Aorta (tissue), 5 donors: ENCODE results near the gene SPHKAP. TPM values are rescaled to one million over a fixed set of nuclear protein-coding genes. Genes with fewer than 3 reads are reported as not detected.
A peak's percentile ranks its signal among the peaks of the same experiment; 100 is the strongest.
"Not testable (repeated sequence)": the region's sequence is repeated elsewhere in the genome, so short reads cannot be mapped to it uniquely, and the experiment has no call there.

ENCODE experiments used
- ATAC-seq: fragments of 200-7000 bp; cut with Tn5 transposase; one replicate; pipeline ENCODE4 v1.9.1; 2022; ENCODE audit warnings: moderate library complexity; ENCODE audit not compliant: low FRiP score
- DNase-seq, 2 donors: peaks; one replicate each; pipeline ENCODE4 v3.0.0-alpha.2; 2020
- H3K27ac ChIP-seq, 2 donors: one replicate each; pipeline ENCODE4 v1.5.1; 2013; ENCODE audit warnings: low read length in 2 of 2, mild to moderate bottlenecking in 2 of 2, moderate library complexity in 2 of 2, control low read depth in 1 of 2, inconsistent platforms in 1 of 2, low read depth in 1 of 2
- H3K27me3 ChIP-seq, 2 donors: one replicate each; pipeline ENCODE4 v1.6.1; 2013; ENCODE audit warnings: control low read depth in 1 of 2, low read length in 1 of 2, mild to moderate bottlenecking in 1 of 2, moderate library complexity in 1 of 2; ENCODE audit not compliant: insufficient read depth in 2 of 2, control insufficient read depth in 1 of 2
- H3K36me3 ChIP-seq, 2 donors: one replicate each; pipeline ENCODE4 v1.6.1; 2013; ENCODE audit warnings: control low read depth in 1 of 2, low read length in 1 of 2, mild to moderate bottlenecking in 1 of 2; ENCODE audit not compliant: insufficient read depth in 2 of 2, control insufficient read depth in 1 of 2
- H3K4me1 ChIP-seq, 2 donors: one replicate each; pipeline ENCODE4 v1.6.1; 2013; ENCODE audit warnings: low read length in 2 of 2, control low read depth in 1 of 2, mild to moderate bottlenecking in 1 of 2, moderate library complexity in 1 of 2; ENCODE audit not compliant: insufficient read depth in 2 of 2, control insufficient read depth in 1 of 2
- H3K4me3 ChIP-seq, 2 donors: one replicate each; pipeline ENCODE4 v1.5.1; 2013; ENCODE audit warnings: low read length in 2 of 2, control low read depth in 1 of 2, mild to moderate bottlenecking in 1 of 2
- H3K9me3 ChIP-seq: one replicate; pipeline ENCODE4 v1.6.1; 2013; ENCODE audit warnings: mild to moderate bottlenecking, low read length; ENCODE audit not compliant: control insufficient read depth
- WGBS, 2 donors: extraction: QIAGEN DNeasy Blood & Tissue Kit; methylation state at CpG; one replicate each; pipeline ENCODE4 v1.1.7; 2013; 5-methylcytosine and 5-hydroxymethylcytosine counted together
- intact Hi-C, 2 donors: fragments of 100-400 bp; cut with DNase I; formaldehyde crosslinking; loops; one replicate each; pipeline versions ENCODE4 v1.14.2 to v1.15.0; 2022
- polyA plus RNA-seq, 2 donors: library from polyadenylated mRNA; stranded (reverse); fragments of 200-250 nt; gene quantifications; one replicate each; pipeline ENCODE4 v1.2.3, GENCODE V29; 2013
- total RNA-seq, 2 donors: library from RNA; stranded (reverse); fragmentation: NEBNext Ultra II Directional; extraction: Animal tissue kit (Norgen Biotek cat#: 25700); gene quantifications; one replicate each; pipeline ENCODE4 v1.2.1, GENCODE V29; 2021
- donor health status: healthy with polysubstance abuse.
- donor health status: Bipolar disorder and iron deficiency.
- donor health status: DM: no; HTN: no; CAD: no.
- donor health status: DM: no; HTN: no; CAD: no.
- donor health status: DM: yes; HTN: yes; CAD: no.

The SPHKAP gene
- total and polyA plus RNA-seq, 4 donors = 0.18 TPM; not detected in 3

DNA sequence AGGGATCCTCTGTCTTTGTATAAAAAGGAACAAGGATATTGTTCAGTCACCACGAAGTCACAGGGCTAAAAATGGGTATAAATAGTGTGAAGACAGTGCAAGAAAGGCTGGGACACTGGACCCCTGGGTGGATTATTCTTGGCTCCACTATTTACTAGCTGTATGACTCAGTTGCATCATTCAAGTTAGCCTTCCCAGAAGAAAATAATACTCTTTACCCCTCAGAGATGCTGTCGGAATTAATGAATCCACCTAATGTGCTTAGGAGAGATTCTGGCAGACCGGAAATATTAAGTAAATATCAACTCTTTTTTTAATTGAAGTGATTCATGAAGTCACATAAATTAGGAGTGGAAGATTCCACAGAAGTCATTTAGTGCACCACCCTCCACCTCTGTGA lies 98.9 kb downstream of the SPHKAP start:
- Histone ChIP-seq H3K4me3 (no peak overlapping the region), H3K4me1 (no peaks in the 10 kb centered on the region), H3K27me3 (no peaks in the 10 kb centered on the region), H3K9me3 (no peaks in the 10 kb centered on the region), H3K27ac (no peak overlapping the region), H3K36me3 (no peaks in the 10 kb centered on the region)
- ATAC-seq (no peak), DNase-seq (no peak)
- intact Hi-C loops = no loop called here
- WGBS, 2 donors = 73 to 74% methylated on average over 3 of the region's 3 CpGs

GRCh38 chr2:228079194-228079593 lies 102.3 kb downstream of the SPHKAP start:
- no peak for ATAC-seq
- H3K4me3 ChIP-seq = no peak overlapping the region
- H3K27me3 ChIP-seq = no peaks in the 10 kb centered on the region
- no peaks in the 10 kb centered on the region for H3K36me3 ChIP-seq
- 95 to 97% methylated on average over 3 of the region's 3 CpGs for WGBS, 2 donors
- intact Hi-C loops = no loop called here
- H3K9me3 ChIP-seq = no peaks in the 10 kb centered on the region
- no peak for DNase-seq
- H3K4me1 ChIP-seq = no peaks in the 10 kb centered on the region
- H3K27ac ChIP-seq = no peak overlapping the region

DNA sequence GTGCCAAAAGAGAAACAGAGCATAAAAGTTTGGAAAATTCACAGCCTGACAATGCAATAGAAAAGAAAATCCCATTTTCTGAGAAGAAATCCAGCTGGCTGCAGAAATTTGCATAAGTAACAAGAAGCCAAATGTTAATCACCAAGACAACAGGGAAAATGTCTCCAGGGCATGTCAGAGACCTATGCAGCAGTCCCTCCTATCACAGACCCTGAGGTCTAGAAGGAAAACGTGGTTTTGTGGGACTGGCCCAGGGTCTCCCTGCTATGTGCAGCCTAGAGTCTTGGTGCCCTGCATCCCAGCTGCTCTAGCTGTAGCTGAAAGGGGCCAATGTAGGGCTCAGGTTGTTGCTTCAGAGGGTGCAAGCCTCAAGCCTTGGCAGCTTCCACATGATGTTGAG lies 104.8 kb downstream of the SPHKAP start:
- H3K4me1 ChIP-seq, H3K9me3 ChIP-seq, DNase-seq, intact Hi-C loops, H3K36me3 ChIP-seq, H3K4me3 ChIP-seq, ATAC-seq, H3K27me3 ChIP-seq, H3K27ac ChIP-seq: not testable (repeated sequence)
- WGBS, 2 donors = 33 to 62% methylated on average over 1 of the region's 1 CpG

GRCh38 chr2:228072669-228073068 lies 108.8 kb downstream of the SPHKAP start:
- ATAC-seq (no peak), DNase-seq (no peak)
- Histone ChIP-seq H3K36me3 (no peaks in the 10 kb centered on the region), H3K27me3 (no peaks in the 10 kb centered on the region), H3K9me3 (no peaks in the 10 kb centered on the region), H3K27ac (no peak overlapping the region), H3K4me3 (no peak overlapping the region), H3K4me1 (no peaks in the 10 kb centered on the region)
- intact Hi-C loops = no loop called here
- WGBS, 2 donors = 83 to 86% methylated on average over 3 of the region's 3 CpGs

GRCh38 chr2:228067309-228067708 lies 114.2 kb downstream of the SPHKAP start:
- no peaks in the 10 kb centered on the region for H3K36me3 ChIP-seq
- intact Hi-C loops = no loop called here
- no peaks in the 10 kb centered on the region for H3K27me3 ChIP-seq
- DNase-seq (no peak), ATAC-seq (no peak)
- WGBS, 2 donors = 65 to 73% methylated on average over 1 of the region's 1 CpG
- no peak overlapping the region for H3K4me3 ChIP-seq
- no peaks in the 10 kb centered on the region for H3K9me3 ChIP-seq
- no peak overlapping the region for H3K27ac ChIP-seq
- H3K4me1 ChIP-seq = no peaks in the 10 kb centered on the region

GRCh38 chr2:228066126-228066798 lies 115.2 kb downstream of the SPHKAP start:
- Histone ChIP-seq H3K9me3 (no peaks in the 10 kb centered on the region), H3K36me3 (no peaks in the 10 kb centered on the region), H3K27ac (no peak overlapping the region), H3K27me3 (no peaks in the 10 kb centered on the region), H3K4me3 (no peak overlapping the region), H3K4me1 (no peaks in the 10 kb centered on the region)
- WGBS, 2 donors = 47 to 54% methylated on average over 5 of the region's 5 CpGs
- no peak for ATAC-seq
- intact Hi-C loops = no loop called here
- DNase-seq = no peak

DNA sequence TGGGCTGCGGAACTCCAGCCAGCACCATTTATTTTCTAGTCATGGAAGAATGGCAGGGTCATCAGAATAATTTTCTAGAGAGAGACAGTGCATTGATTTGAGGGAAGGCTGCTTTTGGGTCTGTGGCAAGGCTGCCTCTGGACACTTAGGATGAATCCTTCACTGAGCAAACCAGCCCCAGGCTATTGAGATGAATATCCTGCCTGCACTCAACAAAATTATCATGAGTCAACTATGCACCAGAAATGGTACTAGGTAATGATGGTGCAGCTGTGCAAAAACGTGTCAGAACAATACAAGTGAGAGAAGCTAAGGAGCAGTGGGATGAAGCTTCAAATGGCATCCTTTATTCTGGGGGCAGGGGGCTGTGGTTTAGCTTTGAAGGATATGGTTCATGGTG lies 115.8 kb downstream of the SPHKAP start:
- H3K27ac ChIP-seq = no peak overlapping the region
- H3K36me3 ChIP-seq = no peaks in the 10 kb centered on the region
- no peaks in the 10 kb centered on the region for H3K9me3 ChIP-seq
- intact Hi-C loops = no loop called here
- DNase-seq (no peak), ATAC-seq (peak; percentile 11)
- 53 to 54% methylated on average over 2 of the region's 2 CpGs for WGBS, 2 donors
- no peaks in the 10 kb centered on the region for H3K4me1 ChIP-seq
- no peaks in the 10 kb centered on the region for H3K27me3 ChIP-seq
- no peak overlapping the region for H3K4me3 ChIP-seq

DNA sequence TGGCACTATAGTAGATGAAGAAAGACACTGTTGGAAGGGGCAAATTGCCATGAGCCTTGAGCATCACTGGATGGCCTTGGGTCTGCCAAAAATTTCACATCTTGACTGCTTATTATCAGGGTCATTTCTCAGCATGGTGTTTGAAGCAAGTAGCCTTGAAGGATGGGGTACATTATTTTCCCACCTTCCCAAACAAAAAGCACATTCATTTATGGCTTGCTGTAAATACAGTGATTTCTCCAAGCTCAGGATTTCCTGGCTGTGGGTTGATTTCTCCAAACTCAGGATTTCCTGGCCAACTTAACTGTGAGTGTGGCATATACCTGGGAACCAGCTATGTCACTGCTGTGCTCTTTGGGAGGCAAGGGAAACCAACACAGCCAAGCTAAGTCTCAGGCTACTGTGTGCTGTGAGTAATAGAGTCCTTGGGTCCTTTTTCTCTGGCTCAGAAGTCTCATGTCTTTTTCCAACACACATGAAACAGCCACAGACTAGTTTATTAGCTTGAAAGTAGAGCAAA lies 116.6 kb downstream of the SPHKAP start:
- no peak for ATAC-seq
- Histone ChIP-seq H3K36me3 (no peaks in the 10 kb centered on the region), H3K27ac (no peak overlapping the region), H3K27me3 (no peaks in the 10 kb centered on the region), H3K4me3 (no peak overlapping the region), H3K9me3 (no peaks in the 10 kb centered on the region), H3K4me1 (no peaks in the 10 kb centered on the region)
- no peak for DNase-seq
- intact Hi-C loops = no loop called here

DNA sequence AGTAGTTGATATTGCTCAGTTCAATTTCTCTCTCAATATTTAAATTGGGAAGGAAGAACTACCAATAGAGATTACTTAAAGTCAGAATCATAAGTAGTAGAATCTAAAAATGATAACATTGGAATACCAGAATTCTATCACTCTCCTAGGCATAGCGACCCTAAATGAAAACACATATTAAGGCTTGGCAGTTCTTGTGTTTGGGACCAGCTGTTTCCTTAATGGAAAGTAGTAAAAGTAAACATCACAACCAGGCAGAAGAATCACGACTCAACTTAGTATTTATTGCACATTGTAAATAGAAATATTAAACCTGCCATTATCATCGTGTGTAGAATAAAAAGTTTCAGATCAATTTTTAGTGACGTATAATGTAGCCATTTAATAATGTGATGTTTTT lies 117.5 kb downstream of the SPHKAP start:
- intact Hi-C loops = no loop called here
- WGBS, 2 donors = 75 to 76% methylated on average over 4 of the region's 4 CpGs
- H3K27ac ChIP-seq = no peak overlapping the region
- ATAC-seq (no peak), DNase-seq (no peak)
- H3K4me3 ChIP-seq = no peak overlapping the region
- no peaks in the 10 kb centered on the region for H3K36me3 ChIP-seq
- no peaks in the 10 kb centered on the region for H3K27me3 ChIP-seq
- H3K9me3 ChIP-seq = no peaks in the 10 kb centered on the region
- no peaks in the 10 kb centered on the region for H3K4me1 ChIP-seq
